ENCODE results near the gene NEO1. TPM values are rescaled to one million over a fixed set of nuclear protein-coding genes. Genes with fewer than 3 reads are reported as not detected.

The NEO1 gene
- total and polyA plus RNA-seq, 2 of the 13 experiments (the other 11 are each of a cell fraction or from before 2014, with no cell fraction given) = 8.4 to 11.0 TPM

DNA sequence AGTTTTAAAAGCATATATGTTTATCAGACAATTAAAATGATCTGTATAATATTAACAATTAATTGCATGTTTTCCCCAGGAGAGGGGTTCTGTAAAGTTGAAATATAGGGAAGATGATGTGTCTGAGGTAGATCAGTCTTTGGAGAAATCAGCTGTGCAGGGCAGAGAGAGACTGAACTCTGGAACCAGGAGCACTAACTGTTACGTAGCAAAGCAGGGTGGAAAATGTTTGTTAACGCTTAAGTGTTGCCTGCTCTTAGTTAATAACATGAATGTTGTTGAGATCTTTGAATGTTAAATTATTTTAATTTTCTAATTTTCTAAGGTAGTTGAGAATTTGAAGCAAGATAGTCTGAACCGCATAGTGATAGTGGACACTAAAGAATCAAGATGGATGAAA, 57.5 kb downstream of the NEO1 start:
- Histone ChIP-seq H3K9ac (ENCODE audit: insufficient read depth, low read depth, low read length) (no peak overlapping the region), H3K4me3 (replicated peaks in 1 of 3; ENCODE audit: insufficient read depth in 1 of 3, low read depth in 2 of 3, low read length in 3 of 3) (no peak overlapping the region), H3K27ac (ENCODE audit: extremely low read length, insufficient read depth, low read length) (no peak overlapping the region), H3K79me2 (ENCODE audit: insufficient read depth, low read length) (no peaks in the 10 kb centered on the region), H3K9me3 (ENCODE audit: low read length) (no peaks in the 10 kb centered on the region), H3K36me3 (replicated peaks in 1 of 2; ENCODE audit: control insufficient read depth in 1 of 2, insufficient read depth in 2 of 2, low read length in 2 of 2) (no peaks in the 10 kb centered on the region), H2AFZ (ENCODE audit: low read length) (no peak overlapping the region), H3K4me1 (ENCODE audit: insufficient read depth, low read length) (peaks cover 10% of the 10 kb centered on the region), H3K27me3 (ENCODE audit: control insufficient read depth in 1 of 2, insufficient read depth in 2 of 2, low read length in 2 of 2) (no peaks in the 10 kb centered on the region), H3K4me2 (ENCODE audit: low read depth, low read length) (no peak overlapping the region), H4K20me1 (ENCODE audit: insufficient read depth, low read length) (no peaks in the 10 kb centered on the region)
- intact Hi-C loops (cut with micrococcal nuclease; ENCODE audit: unreplicated experiment) = no loop called here
- FAIRE-seq (no peak), DNase-seq (ENCODE audit: low spot score) (no peak), ATAC-seq (no peak)
- in situ Hi-C loops (cut with HindIII; ENCODE audit: extremely low pct_ligation_motif_present, low pct_unique_long_range_greater_than_20kb) = no loop called here
- BruUV-seq (replicated peaks) = no TSS peak
- ChIA-PET POLR2A (no interaction called here), CTCF (ENCODE audit: low intra/inter-chr PET ratio, low total read pairs) (no interaction called here)
- no peak for TF ChIP-seq ZNF382 (CRISPR knock-in tag; IDR thresholded peaks at IDR 0.05; ENCODE audit: borderline replicate concordance)
- WGBS (ENCODE audit: low lambda C conversion rate) = 66% methylated on average over 3 of the region's 3 CpGs

DNA sequence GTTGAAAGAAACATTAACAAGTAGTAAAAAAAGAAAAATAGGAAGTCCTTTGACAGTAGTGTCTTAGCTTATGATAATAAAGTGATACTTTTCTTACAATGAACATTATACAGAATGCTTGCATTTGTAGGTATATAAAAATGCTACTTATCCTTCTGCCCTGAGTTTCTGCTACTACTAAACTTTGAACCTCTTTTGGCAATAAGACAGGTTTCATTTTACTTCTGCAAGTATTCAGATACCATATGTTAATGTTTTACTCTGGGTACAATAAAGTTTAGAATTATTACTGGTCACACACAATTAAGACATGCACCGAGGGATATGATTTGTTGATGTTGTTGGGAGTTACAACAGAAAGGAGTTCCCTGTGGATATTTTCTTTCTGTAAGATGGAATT, 57.9 kb downstream of the NEO1 start:
- BruUV-seq (replicated peaks) = no TSS peak
- no peak overlapping the region for H3K27ac ChIP-seq (ENCODE audit: extremely low read length, insufficient read depth, low read length)
- ChIA-PET POLR2A (no interaction called here), CTCF (ENCODE audit: low intra/inter-chr PET ratio, low total read pairs) (no interaction called here)
- peaks cover 6% of the 10 kb centered on the region for H3K4me1 ChIP-seq (ENCODE audit: insufficient read depth, low read length)
- no peaks in the 10 kb centered on the region for H3K27me3 ChIP-seq (ENCODE audit: control insufficient read depth in 1 of 2, insufficient read depth in 2 of 2, low read length in 2 of 2)
- H3K9ac ChIP-seq (ENCODE audit: insufficient read depth, low read depth, low read length) = no peak overlapping the region
- no peak overlapping the region for H3K4me2 ChIP-seq (ENCODE audit: low read depth, low read length)
- no peak overlapping the region for H2AFZ ChIP-seq (ENCODE audit: low read length)
- H3K4me3 ChIP-seq (replicated peaks in 1 of 3; ENCODE audit: insufficient read depth in 1 of 3, low read depth in 2 of 3, low read length in 3 of 3) = no peak overlapping the region
- 86% methylated on average over 1 of the region's 1 CpG for WGBS (ENCODE audit: low lambda C conversion rate)
- no peaks in the 10 kb centered on the region for H4K20me1 ChIP-seq (ENCODE audit: insufficient read depth, low read length)
- ATAC-seq (no peak), FAIRE-seq (no peak), DNase-seq (ENCODE audit: low spot score) (no peak)
- intact Hi-C loops (cut with micrococcal nuclease; ENCODE audit: unreplicated experiment) (no loop called here), in situ Hi-C loops (cut with HindIII; ENCODE audit: extremely low pct_ligation_motif_present, low pct_unique_long_range_greater_than_20kb) (no loop called here)
- H3K36me3 ChIP-seq (replicated peaks in 1 of 2; ENCODE audit: control insufficient read depth in 1 of 2, insufficient read depth in 2 of 2, low read length in 2 of 2) = no peaks in the 10 kb centered on the region
- H3K9me3 ChIP-seq (ENCODE audit: low read length) = no peaks in the 10 kb centered on the region
- no peaks in the 10 kb centered on the region for H3K79me2 ChIP-seq (ENCODE audit: insufficient read depth, low read length)
- TF ChIP-seq, protein P1, sequence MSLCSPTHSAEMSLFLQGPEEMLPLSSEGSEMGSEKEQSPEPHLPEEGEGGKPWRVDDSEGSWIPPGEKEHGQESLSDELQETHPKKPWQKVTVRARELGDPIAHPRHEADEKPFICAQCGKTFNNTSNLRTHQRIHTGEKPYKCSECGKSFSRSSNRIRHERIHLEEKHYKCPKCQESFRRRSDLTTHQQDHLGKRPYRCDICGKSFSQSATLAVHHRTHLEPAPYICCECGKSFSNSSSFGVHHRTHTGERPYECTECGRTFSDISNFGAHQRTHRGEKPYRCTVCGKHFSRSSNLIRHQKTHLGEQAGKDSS (CRISPR knock-in tag; IDR thresholded peaks at IDR 0.05; ENCODE audit: borderline replicate concordance, low read depth) = no peak
- TF ChIP-seq THYN1 (CRISPR knock-in tag; IDR thresholded peaks at IDR 0.05; ENCODE audit: borderline replicate concordance, low read depth) = no peak
- TF ChIP-seq, protein P2, sequence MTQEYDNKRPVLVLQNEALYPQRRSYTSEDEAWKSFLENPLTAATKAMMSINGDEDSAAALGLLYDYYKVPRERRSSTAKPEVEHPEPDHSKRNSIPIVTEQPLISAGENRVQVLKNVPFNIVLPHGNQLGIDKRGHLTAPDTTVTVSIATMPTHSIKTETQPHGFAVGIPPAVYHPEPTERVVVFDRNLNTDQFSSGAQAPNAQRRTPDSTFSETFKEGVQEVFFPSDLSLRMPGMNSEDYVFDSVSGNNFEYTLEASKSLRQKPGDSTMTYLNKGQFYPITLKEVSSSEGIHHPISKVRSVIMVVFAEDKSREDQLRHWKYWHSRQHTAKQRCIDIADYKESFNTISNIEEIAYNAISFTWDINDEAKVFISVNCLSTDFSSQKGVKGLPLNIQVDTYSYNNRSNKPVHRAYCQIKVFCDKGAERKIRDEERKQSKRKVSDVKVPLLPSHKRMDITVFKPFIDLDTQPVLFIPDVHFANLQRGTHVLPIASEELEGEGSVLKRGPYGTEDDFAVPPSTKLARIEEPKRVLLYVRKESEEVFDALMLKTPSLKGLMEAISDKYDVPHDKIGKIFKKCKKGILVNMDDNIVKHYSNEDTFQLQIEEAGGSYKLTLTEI (CRISPR knock-in tag; conservative IDR thresholded peaks at IDR 0.05) = no peak
- TF ChIP-seq POLR2AphosphoS5 (IDR thresholded peaks at IDR 0.05; ENCODE audit: low read depth, low read length) = no peak
